ENCODE results near the gene UNC5CL.

Gene UNC5CL

GRCh38 chr6:40977695-40978094, 61.3 kb downstream of the UNC5CL start:
- Histone ChIP-seq H3K18ac (ENCODE audit: low read length) (no peak overlapping the region), H3K9ac (ENCODE audit: low read length) (no peak overlapping the region), H3K56ac (ENCODE audit: low read length) (no peak overlapping the region), H3K79me2 (ENCODE audit: control insufficient read depth, insufficient read depth, low read length) (no peaks in the 10 kb centered on the region), H2BK120ac (ENCODE audit: low read depth, low read length) (no peak overlapping the region), H3K23ac (ENCODE audit: low read length) (no peak overlapping the region), H3K79me1 (ENCODE audit: low read length) (no peaks in the 10 kb centered on the region), H3K4ac (ENCODE audit: low read depth, low read length) (no peak overlapping the region), H3K27ac (ENCODE audit: low read depth, low read length) (no peak overlapping the region), H3K4me1 (ENCODE audit: control insufficient read depth, low read depth, low read length) (no peaks in the 10 kb centered on the region), H3K36me3 (ENCODE audit: control insufficient read depth, insufficient read depth, low read length) (no peaks in the 10 kb centered on the region), H4K8ac (ENCODE audit: low read depth, low read length) (no peak overlapping the region), H2BK5ac (ENCODE audit: low read length) (no peak overlapping the region), H3K4me2 (ENCODE audit: low read length) (no peak overlapping the region), H3K27me3 (ENCODE audit: insufficient read depth, low read length, poor library complexity) (no peaks in the 10 kb centered on the region), H2BK15ac (replicated peaks; ENCODE audit: low read depth) (no peak overlapping the region), H2AK5ac (ENCODE audit: low read length) (no peak overlapping the region), H4K5ac (ENCODE audit: low read length) (no peak overlapping the region), H3K4me3 (ENCODE audit: low read length) (no peak overlapping the region)
- WGBS (ENCODE audit: extremely low coverage, insufficient coverage, low lambda C conversion rate): no CpG with 5 or more reads among the region's 2 CpGs
- DNase-seq: no peak

DNA sequence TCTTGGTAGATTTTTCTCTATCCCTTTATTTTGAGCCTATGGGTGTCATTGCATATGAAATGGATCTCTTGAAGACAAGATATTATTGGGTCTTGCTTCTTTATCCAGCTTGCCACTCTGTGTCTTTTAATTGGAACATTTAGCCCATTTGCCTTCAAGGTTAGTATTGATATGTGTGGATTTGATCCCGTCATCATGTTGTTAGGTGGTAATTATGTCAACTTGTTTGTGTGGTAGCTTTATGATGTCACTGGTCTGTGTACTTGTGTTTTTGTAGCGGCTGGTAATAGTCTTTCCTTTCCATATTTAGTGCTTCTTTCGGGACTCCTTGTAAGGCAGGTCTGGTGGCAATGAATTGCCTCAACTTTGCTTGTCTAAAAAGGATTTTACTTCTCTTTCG, 61.9 kb downstream of the UNC5CL start:
- H3K79me2 ChIP-seq (ENCODE audit: control insufficient read depth, insufficient read depth, low read length): no peaks in the 10 kb centered on the region
- no peak overlapping the region for H2BK15ac ChIP-seq (replicated peaks; ENCODE audit: low read depth)
- H3K4me1 ChIP-seq (ENCODE audit: control insufficient read depth, low read depth, low read length): no peaks in the 10 kb centered on the region
- no peak overlapping the region for H3K27ac ChIP-seq (ENCODE audit: low read depth, low read length)
- no peak overlapping the region for H4K8ac ChIP-seq (ENCODE audit: low read depth, low read length)
- no peak overlapping the region for H2AK5ac ChIP-seq (ENCODE audit: low read length)
- H3K4ac ChIP-seq (ENCODE audit: low read depth, low read length): no peak overlapping the region
- H3K4me3 ChIP-seq (ENCODE audit: low read length): no peak overlapping the region
- no peaks in the 10 kb centered on the region for H3K27me3 ChIP-seq (ENCODE audit: insufficient read depth, low read length, poor library complexity)
- H3K36me3 ChIP-seq (ENCODE audit: control insufficient read depth, insufficient read depth, low read length): no peaks in the 10 kb centered on the region
- WGBS (ENCODE audit: extremely low coverage, insufficient coverage, low lambda C conversion rate): no CpG with 5 or more reads among the region's 4 CpGs
- no peak overlapping the region for H3K9ac ChIP-seq (ENCODE audit: low read length)
- no peaks in the 10 kb centered on the region for H3K79me1 ChIP-seq (ENCODE audit: low read length)
- no peak overlapping the region for H2BK5ac ChIP-seq (ENCODE audit: low read length)
- no peak overlapping the region for H3K23ac ChIP-seq (ENCODE audit: low read length)
- no peak overlapping the region for H4K5ac ChIP-seq (ENCODE audit: low read length)
- H3K18ac ChIP-seq (ENCODE audit: low read length): no peak overlapping the region
- H2BK120ac ChIP-seq (ENCODE audit: low read depth, low read length): no peak overlapping the region
- no peak overlapping the region for H3K56ac ChIP-seq (ENCODE audit: low read length)
- no peak overlapping the region for H3K4me2 ChIP-seq (ENCODE audit: low read length)
- DNase-seq: no peak
